GM23338 (cell line): Measurements from ENCODE around the gene TJP1.

Experiments used
- CREB1 ChIP-seq: fragments of 250-450 bp; sonication (Bioruptor Pico); IDR thresholded peaks from 2 replicates; pipeline ENCODE4 v1.5.0; 2020; ENCODE audit warnings: low read depth, mild to moderate bottlenecking, moderate library complexity
- EZH2 ChIP-seq: fragments of 200-600 bp; sonication (generic); IDR thresholded peaks from one replicate; pipeline ENCODE4 v1.8.0; 2017; ENCODE audit warnings: antibody characterized with exemption, mild to moderate bottlenecking, low read depth; ENCODE audit not compliant: unreplicated experiment
- TF ChIP-seq, protein P1 (sequence below), 2 experiments: fragments of 200-600 bp in 1 of 2; sonication (generic) in 1 of 2; conservative IDR thresholded peaks; 2 replicates each; pipeline versions ENCODE4 v1.5.1 to v1.6.1; 2016 to 2017; ENCODE audit warnings: antibody characterized with exemption in 2 of 2, low read depth in 2 of 2, mild to moderate bottlenecking in 2 of 2, moderate library complexity in 1 of 2

DNA sequence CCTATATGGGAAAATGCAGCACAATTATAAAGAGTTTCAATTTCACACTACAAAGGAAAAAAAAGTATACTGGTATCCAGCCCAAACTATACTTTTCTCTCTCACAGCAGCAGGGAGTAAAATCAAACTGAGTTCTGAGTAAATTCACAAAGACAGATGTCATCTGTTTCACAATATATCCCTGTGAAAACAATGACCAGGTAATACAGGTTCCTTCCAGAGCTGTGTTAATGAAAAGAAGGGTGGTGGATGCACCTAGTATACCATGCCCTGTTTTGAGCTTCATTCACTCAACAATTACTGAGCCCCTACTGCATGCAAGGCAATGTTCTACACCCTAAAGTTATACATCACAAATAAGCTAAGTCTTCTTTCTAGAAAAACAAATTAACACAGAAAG, 108.5 kb downstream of the TJP1 start:
- TF ChIP-seq EZH2: no peak
- TF ChIP-seq, protein P1, sequence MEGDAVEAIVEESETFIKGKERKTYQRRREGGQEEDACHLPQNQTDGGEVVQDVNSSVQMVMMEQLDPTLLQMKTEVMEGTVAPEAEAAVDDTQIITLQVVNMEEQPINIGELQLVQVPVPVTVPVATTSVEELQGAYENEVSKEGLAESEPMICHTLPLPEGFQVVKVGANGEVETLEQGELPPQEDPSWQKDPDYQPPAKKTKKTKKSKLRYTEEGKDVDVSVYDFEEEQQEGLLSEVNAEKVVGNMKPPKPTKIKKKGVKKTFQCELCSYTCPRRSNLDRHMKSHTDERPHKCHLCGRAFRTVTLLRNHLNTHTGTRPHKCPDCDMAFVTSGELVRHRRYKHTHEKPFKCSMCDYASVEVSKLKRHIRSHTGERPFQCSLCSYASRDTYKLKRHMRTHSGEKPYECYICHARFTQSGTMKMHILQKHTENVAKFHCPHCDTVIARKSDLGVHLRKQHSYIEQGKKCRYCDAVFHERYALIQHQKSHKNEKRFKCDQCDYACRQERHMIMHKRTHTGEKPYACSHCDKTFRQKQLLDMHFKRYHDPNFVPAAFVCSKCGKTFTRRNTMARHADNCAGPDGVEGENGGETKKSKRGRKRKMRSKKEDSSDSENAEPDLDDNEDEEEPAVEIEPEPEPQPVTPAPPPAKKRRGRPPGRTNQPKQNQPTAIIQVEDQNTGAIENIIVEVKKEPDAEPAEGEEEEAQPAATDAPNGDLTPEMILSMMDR (conservative IDR thresholded peaks at IDR 0.05; ENCODE audit: low read depth in 2 of 2): no peak
- TF ChIP-seq CREB1 (CRISPR knock-in tag): no peak
